ENCODE data around the gene RAB7A.

The RAB7A gene

DNA sequence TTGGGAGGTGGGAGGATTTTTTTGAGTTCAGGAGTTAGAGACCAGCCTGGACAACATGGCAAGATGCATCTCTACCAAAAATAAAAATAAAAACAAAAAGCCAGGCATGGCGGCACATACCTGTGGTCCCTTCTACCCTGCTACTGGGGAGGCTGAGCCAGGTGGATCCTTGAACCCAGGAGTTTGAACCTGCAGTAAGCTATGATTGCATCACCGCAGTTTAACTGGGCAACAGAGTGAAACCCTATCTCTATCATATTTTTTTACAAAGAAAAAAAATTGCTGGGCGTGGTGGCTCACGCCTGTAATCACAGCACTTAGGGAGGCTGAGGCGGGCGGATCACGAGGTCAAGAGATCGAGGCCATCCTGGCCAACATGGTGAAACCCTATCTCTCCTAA is 39.5 kb upstream of the RAB7A start:
- TF ChIP-seq, protein P1, sequence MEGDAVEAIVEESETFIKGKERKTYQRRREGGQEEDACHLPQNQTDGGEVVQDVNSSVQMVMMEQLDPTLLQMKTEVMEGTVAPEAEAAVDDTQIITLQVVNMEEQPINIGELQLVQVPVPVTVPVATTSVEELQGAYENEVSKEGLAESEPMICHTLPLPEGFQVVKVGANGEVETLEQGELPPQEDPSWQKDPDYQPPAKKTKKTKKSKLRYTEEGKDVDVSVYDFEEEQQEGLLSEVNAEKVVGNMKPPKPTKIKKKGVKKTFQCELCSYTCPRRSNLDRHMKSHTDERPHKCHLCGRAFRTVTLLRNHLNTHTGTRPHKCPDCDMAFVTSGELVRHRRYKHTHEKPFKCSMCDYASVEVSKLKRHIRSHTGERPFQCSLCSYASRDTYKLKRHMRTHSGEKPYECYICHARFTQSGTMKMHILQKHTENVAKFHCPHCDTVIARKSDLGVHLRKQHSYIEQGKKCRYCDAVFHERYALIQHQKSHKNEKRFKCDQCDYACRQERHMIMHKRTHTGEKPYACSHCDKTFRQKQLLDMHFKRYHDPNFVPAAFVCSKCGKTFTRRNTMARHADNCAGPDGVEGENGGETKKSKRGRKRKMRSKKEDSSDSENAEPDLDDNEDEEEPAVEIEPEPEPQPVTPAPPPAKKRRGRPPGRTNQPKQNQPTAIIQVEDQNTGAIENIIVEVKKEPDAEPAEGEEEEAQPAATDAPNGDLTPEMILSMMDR (conservative IDR thresholded peaks at IDR 0.05; ENCODE audit: low read depth, low read length): no peak
- no peak for DNase-seq (ENCODE audit: low read depth)
- H3K4me3 ChIP-seq (ENCODE audit: low read length): no peak overlapping the region

DNA sequence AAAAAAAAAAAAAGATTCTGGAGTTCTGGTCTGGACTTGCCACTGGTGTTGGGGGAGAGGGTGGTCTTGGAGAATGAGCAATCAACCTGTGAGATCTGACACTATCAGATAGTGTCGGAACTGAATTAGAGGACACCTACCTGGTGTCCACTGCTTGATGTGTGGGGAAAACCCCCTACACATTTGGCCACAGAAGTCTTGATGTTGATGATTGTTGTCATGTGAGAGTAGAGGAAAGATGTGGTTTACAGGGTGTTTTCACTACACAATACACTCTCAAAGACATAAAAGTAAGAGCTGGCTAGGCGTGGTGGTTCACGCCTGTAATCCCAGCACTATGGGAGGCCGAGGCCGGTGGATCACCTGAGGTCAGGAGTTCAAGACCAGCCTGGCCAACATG is 36.9 kb upstream of the RAB7A start:
- TF ChIP-seq, protein P1 (conservative IDR thresholded peaks at IDR 0.05; ENCODE audit: low read depth, low read length): no peak
- DNase-seq (ENCODE audit: low read depth): no peak
- no peak overlapping the region for H3K4me3 ChIP-seq (ENCODE audit: low read length)

DNA sequence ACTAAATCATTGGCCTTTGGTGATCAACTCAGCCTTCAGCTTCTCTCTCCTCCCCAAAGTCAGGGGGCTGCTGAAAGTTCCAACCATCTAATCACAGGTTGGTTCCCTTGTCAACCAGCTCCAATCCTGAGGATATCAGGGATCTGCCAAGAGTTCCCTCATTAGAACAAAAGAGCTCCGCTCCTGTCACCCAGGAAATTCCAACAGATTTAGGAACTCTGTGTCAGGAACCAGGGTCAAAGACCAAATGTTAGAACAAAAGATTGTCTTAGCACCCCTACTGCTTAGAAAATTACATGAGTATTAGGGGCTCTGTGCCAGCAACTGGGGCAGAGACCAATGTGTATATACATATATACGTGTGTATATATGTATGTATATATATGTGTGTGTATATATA is 32.3 kb upstream of the RAB7A start:
- no peak for DNase-seq (ENCODE audit: low read depth)
- TF ChIP-seq, protein P1 (conservative IDR thresholded peaks at IDR 0.05; ENCODE audit: low read depth, low read length): no peak
- H3K4me3 ChIP-seq (ENCODE audit: low read length): no peak overlapping the region

DNA sequence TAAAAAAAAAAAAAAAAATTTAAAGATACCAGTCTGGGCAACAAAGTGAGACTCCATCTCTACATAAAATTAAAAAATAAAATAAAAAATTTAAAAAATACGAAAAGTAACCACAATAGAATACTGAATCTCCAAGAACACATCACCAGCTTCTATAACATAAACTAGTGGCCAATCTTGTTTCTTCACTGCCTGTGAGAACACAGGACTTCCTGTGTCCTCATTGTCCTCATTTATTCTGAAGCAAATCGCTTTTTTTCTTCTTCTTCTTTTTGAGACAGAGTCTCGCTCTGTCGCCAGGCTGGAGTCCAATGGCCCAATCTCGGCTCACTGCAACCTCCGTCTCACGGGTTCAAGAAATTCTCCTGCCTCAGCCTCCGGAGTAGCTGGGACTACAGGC is 28.6 kb upstream of the RAB7A start:
- H3K4me3 ChIP-seq (ENCODE audit: low read length): no peak overlapping the region

DNA sequence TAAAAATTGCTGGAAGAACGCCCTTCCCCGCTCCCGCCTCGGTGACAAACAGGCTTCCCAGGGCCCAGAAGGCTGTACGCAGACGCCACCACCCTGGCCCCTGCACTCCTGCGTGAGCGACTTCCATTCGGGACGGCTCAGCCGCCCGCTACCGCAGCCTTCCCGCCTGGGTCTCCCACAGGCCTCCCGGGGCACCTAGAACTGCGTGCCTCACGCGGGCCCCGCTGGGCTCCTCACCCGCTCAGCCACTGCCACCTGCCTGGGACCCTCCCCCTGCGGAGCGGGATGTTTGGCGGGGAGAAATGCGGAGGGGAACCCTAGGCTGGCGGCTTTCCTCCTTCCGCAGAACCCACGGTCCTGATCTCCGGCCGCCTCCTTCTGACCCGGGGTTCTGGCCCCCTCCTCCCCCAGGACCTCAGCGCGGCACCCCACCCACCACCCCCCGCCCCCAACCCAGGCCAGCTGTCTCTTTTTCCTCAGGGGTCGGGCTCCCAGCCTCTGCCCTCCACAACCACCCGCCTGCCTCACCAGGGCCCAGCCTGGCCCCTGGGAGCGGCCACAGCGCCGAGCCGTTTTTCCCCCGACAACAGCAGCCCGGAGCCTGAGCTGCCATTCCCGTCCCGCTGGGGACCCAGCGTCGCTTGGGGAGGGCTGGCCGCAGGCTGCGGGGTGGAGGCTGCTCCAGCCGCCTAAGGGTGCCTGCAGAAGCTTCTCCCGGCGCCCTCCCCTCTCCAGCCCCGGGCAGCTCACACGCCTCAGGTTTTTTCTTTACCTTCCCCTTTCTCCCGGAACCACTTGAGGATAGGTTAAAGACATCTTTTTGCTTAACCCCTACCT is 27.6 kb upstream of the RAB7A start:
- DNase-seq (ENCODE audit: low read depth): peak; percentile 12
- H3K4me3 ChIP-seq (ENCODE audit: low read length): peak overlapping the region; percentile 60
- TF ChIP-seq, protein P1 (conservative IDR thresholded peaks at IDR 0.05; ENCODE audit: low read depth, low read length): no peak

More for the DNA sequence above, 28.6 kb upstream of the RAB7A start:
- no peak for DNase-seq (ENCODE audit: low read depth)
- TF ChIP-seq, protein P1 (conservative IDR thresholded peaks at IDR 0.05; ENCODE audit: low read depth, low read length): no peak

DNA sequence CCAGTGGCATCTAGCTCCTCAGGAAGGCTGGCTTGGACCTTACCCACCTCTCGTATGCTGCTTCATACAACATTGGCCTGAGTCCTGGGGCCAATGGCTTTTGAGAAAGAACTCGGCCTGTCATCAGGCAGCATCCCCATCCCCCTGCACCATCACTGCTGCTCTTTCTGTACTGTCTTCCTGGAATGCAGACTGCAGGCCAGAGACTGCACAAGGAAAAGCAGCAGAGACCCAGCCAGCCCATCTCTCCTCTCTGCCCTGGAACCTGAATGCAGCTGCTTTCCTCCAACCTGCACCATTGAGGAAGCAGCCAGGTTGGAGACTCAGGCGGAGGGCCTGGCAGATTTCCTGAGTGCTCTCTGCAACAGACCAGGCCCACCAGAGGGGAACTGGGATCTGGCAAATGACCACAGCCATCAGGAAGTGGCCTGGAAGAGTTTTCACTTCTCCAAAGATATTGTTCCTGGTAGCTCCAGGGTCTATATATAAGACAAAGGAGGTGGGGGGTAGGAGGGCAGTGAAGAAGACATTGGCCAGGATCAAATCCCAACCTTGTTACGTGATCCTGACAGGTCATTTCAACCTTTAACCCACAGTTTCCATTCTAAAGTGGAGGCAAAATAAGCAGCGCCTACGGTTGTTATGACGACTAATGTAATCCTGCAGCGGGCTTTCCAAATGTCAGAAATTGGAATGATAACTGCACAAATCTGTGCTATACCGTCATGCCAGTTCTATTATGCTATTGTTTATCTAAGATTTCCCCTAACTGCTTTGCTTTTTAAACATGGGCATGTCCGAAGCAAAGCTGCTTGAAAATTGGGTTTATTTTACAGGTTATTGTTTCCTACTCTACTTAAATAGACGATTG is 24.4 kb upstream of the RAB7A start:
- no peak for DNase-seq (ENCODE audit: low read depth)
- TF ChIP-seq, protein P1 (conservative IDR thresholded peaks at IDR 0.05; ENCODE audit: low read depth, low read length): no peak
- no peak overlapping the region for H3K4me3 ChIP-seq (ENCODE audit: low read length)

All from retinal pigment epithelial cell (primary cell).